GM18873 (cell line): ENCODE results near the gene ITCH.
"Not testable (repeated sequence)": the region's sequence is repeated elsewhere in the genome, so short reads cannot be mapped to it uniquely, and the experiment has no call there.

ENCODE experiments used
- ATAC-seq: cut with Tn5 transposase; IDR thresholded peaks from one replicate; pipeline ENCODE4 v1.9.1; 2021; ENCODE audit warnings: mild to moderate bottlenecking, moderate library complexity, moderate number of reproducible peaks; ENCODE audit not compliant: unreplicated experiment, low FRiP score

Gene ITCH

GRCh38 chr20:34343458-34344211, 19.4 kb upstream of the ITCH start:
- no peak for ATAC-seq

GRCh38 chr20:34344238-34344637, 18.8 kb upstream of the ITCH start:
- no peak for ATAC-seq

- no peak for ATAC-seq
These were observed 17.7 kb upstream of the ITCH start for GRCh38 chr20:34345402-34345736.

- ATAC-seq, result not testable (repeated sequence)
These were observed 17.1 kb upstream of the ITCH start for GRCh38 chr20:34345839-34346532.

GRCh38 chr20:34346533-34346865, 16.6 kb upstream of the ITCH start:
- ATAC-seq, result not testable (repeated sequence)

GRCh38 chr20:34347571-34347970, 15.5 kb upstream of the ITCH start:
- ATAC-seq, result no peak

- no peak for ATAC-seq
These were observed 13.0 kb upstream of the ITCH start for GRCh38 chr20:34350095-34350494.

GRCh38 chr20:34353467-34353866, 9.6 kb upstream of the ITCH start:
- not testable (repeated sequence) for ATAC-seq

- ATAC-seq, result no peak
These were observed 7.6 kb upstream of the ITCH start for GRCh38 chr20:34355427-34355826.

- not testable (repeated sequence) for ATAC-seq
These were observed 3.3 kb upstream of the ITCH start for GRCh38 chr20:34359729-34360128.

- ATAC-seq, result no peak
These were observed 491 bp upstream of the ITCH start for GRCh38 chr20:34362502-34363061.

- ATAC-seq, result peak; percentile 22
These were observed 571 bp downstream of the ITCH start for GRCh38 chr20:34363465-34364222.

- no peak for ATAC-seq
These were observed 1.1 kb downstream of the ITCH start for GRCh38 chr20:34364223-34364506.

GRCh38 chr20:34365765-34366213, 2.7 kb downstream of the ITCH start:
- ATAC-seq, result no peak

GRCh38 chr20:34367155-34367554, 4.1 kb downstream of the ITCH start:
- no peak for ATAC-seq

GRCh38 chr20:34367911-34368310, 4.8 kb downstream of the ITCH start:
- ATAC-seq, result not testable (repeated sequence)

GRCh38 chr20:34368547-34368946, 5.5 kb downstream of the ITCH start:
- ATAC-seq, result no peak

GRCh38 chr20:34369265-34369664, 6.2 kb downstream of the ITCH start:
- no peak for ATAC-seq

GRCh38 chr20:34370062-34370461, 7.0 kb downstream of the ITCH start:
- no peak for ATAC-seq

GRCh38 chr20:34373445-34373844, 10.4 kb downstream of the ITCH start:
- ATAC-seq, result no peak

GRCh38 chr20:34374209-34374760, 11.2 kb downstream of the ITCH start:
- no peak for ATAC-seq
